ENCODE measurements around the gene HOXD11. TPM values are rescaled to one million over a fixed set of nuclear protein-coding genes. Genes with fewer than 3 reads are reported as not detected.

Gene HOXD11
- total and polyA plus RNA-seq, 2 experiments from 2014 or later, result not detected

- peaks cover 14% of the 10 kb centered on the region for H3K9me3 Mint-ChIP-seq
- ATAC-seq (0 out of 3 replicates have a peak, but pooled peaks have one; percentile 4), DNase-seq (ENCODE audit: low spot score) (no peak)
- Histone ChIP-seq H3K36me3 (ENCODE audit: insufficient read depth) (no peaks in the 10 kb centered on the region), H4K20me1 (replicated peaks; ENCODE audit: insufficient read depth) (peaks cover 30% of the 10 kb centered on the region), H3K27ac (ENCODE audit: low read depth) (no peak overlapping the region), H3K9me2 (ENCODE audit: insufficient read depth) (no peaks in the 10 kb centered on the region), H3K4me2 (0 out of 2 replicates have a peak overlapping the region, but pooled peaks have one; percentile 18), H3K4me3 (no peak overlapping the region), H3K79me2 (replicated peaks; ENCODE audit: insufficient read depth) (no peaks in the 10 kb centered on the region), H3K27me3 (ENCODE audit: insufficient read depth) (peaks cover 100% of the 10 kb centered on the region), H3F3A (replicated peaks; ENCODE audit: low read depth) (peaks cover 47% of the 10 kb centered on the region), H2AFZ (no peak overlapping the region), H3K4me1 (ENCODE audit: insufficient read depth) (peaks cover 37% of the 10 kb centered on the region)
- H3K27ac Mint-ChIP-seq, result no peak overlapping the region
- H3K4me1 Mint-ChIP-seq, result peaks cover 15% of the 10 kb centered on the region
- peak; percentile 57 for TF ChIP-seq EZH2phosphoT487 (IDR thresholded peaks at IDR 0.05; ENCODE audit: unreplicated experiment)
- TF ChIP-seq ZNF331 (CRISPR knock-in tag; IDR thresholded peaks at IDR 0.05; ENCODE audit: low read depth), result no peak
- peak; percentile 78 for TF ChIP-seq EZH2 (IDR thresholded peaks at IDR 0.05; ENCODE audit: low read depth, unreplicated experiment)
- H3K36me3 Mint-ChIP-seq (ENCODE audit: low read depth), result peaks cover 8% of the 10 kb centered on the region; the same call in 2 of the 3 replicates
- peaks cover 100% of the 10 kb centered on the region for H3K27me3 Mint-ChIP-seq (ENCODE audit: insufficient read depth, low read depth, poor library complexity)
- no peak overlapping the region; the same call in 2 of the 3 replicates for H3K4me3 Mint-ChIP-seq
Observed at GRCh38 chr2:176114120-176114929, 7.2 kb downstream of the HOXD11 start.

- Histone ChIP-seq H3K4me1 (ENCODE audit: insufficient read depth) (peaks cover 34% of the 10 kb centered on the region), H2AFZ (no peak overlapping the region), H3K36me3 (ENCODE audit: insufficient read depth) (no peaks in the 10 kb centered on the region), H3K79me2 (replicated peaks; ENCODE audit: insufficient read depth) (no peaks in the 10 kb centered on the region), H3F3A (replicated peaks; ENCODE audit: low read depth) (peaks cover 44% of the 10 kb centered on the region), H3K27ac (ENCODE audit: low read depth) (no peak overlapping the region), H3K9me2 (ENCODE audit: insufficient read depth) (no peaks in the 10 kb centered on the region), H3K4me2 (0 out of 2 replicates have a peak overlapping the region, but pooled peaks have one; percentile 18), H3K4me3 (no peak overlapping the region), H4K20me1 (replicated peaks; ENCODE audit: insufficient read depth) (peaks cover 29% of the 10 kb centered on the region), H3K27me3 (ENCODE audit: insufficient read depth) (peaks cover 100% of the 10 kb centered on the region)
- no peak for DNase-seq (ENCODE audit: low spot score)
- peak; percentile 5; the same call in 2 of the 3 replicates for ATAC-seq
- Mint-ChIP-seq H3K4me3 (no peak overlapping the region), H3K27me3 (ENCODE audit: insufficient read depth, low read depth, poor library complexity) (peaks cover 100% of the 10 kb centered on the region), H3K4me1 (peaks cover 13% of the 10 kb centered on the region), H3K36me3 (ENCODE audit: low read depth) (peaks cover 8% of the 10 kb centered on the region; the same call in 2 of the 3 replicates), H3K27ac (no peak overlapping the region), H3K9me3 (peaks cover 14% of the 10 kb centered on the region)
- no peak for TF ChIP-seq JUNB (IDR thresholded peaks at IDR 0.05; ENCODE audit: unreplicated experiment)
- no peak for TF ChIP-seq ZNF331 (CRISPR knock-in tag; IDR thresholded peaks at IDR 0.05; ENCODE audit: low read depth)
- TF ChIP-seq ETS1 (IDR thresholded peaks at IDR 0.05), result no peak
- TF ChIP-seq REST (IDR thresholded peaks at IDR 0.05; ENCODE audit: unreplicated experiment), result no peak
- TF ChIP-seq CREB1 (CRISPR knock-in tag; IDR thresholded peaks at IDR 0.05; ENCODE audit: low read depth), result no peak
- TF ChIP-seq ZNF114 (CRISPR knock-in tag; IDR thresholded peaks at IDR 0.05), result no peak
- TF ChIP-seq EZH2 (IDR thresholded peaks at IDR 0.05; ENCODE audit: low read depth, unreplicated experiment), result peak; percentile 81
- no peak for TF ChIP-seq NANOG (IDR thresholded peaks at IDR 0.05; ENCODE audit: borderline replicate concordance)
Observed at GRCh38 chr2:176114930-176115625, 8.0 kb downstream of the HOXD11 start.
